Left lung (tissue), 10 donors: ENCODE results near the gene GIMAP4. TPM values are rescaled to one million over a fixed set of nuclear protein-coding genes. Genes with fewer than 3 reads are reported as not detected.
"Not testable (repeated sequence)": the region's sequence is repeated elsewhere in the genome, so short reads cannot be mapped to it uniquely, and the experiment has no call there.

Source experiments
- ATAC-seq: fragments of 200-7000 bp; cut with Tn5 transposase; one replicate; pipeline ENCODE4 v1.9.1; 2020; ENCODE audit warnings: moderate library complexity
- DNase-seq, 4 donors: peaks; one replicate each; pipeline ENCODE4 v3.0.0-alpha.2; 2013 to 2020
- H3K27ac ChIP-seq, 2 donors: fragments of 200-600 bp; sonication (generic) in 1 of 2; one replicate each; pipeline versions ENCODE4 v1.5.0 to v1.8.0; 2020 to 2021
- H3K27me3 ChIP-seq, 2 donors: fragments of 200-600 bp; sonication (generic) in 1 of 2; one replicate each; pipeline versions ENCODE4 v1.5.0 to v1.8.0; 2020 to 2021
- H3K36me3 ChIP-seq, 2 donors: fragments of 200-600 bp; sonication (generic) in 1 of 2; one replicate each; pipeline versions ENCODE4 v1.5.0 to v1.8.0; 2020 to 2021
- H3K4me1 ChIP-seq, 2 donors: fragments of 200-600 bp; one replicate each; pipeline ENCODE4 v1.8.0; 2021
- H3K4me3 ChIP-seq, 2 donors: fragments of 200-600 bp; sonication (generic) in 1 of 2; one replicate each; pipeline versions ENCODE4 v1.5.0 to v1.8.0; 2020 to 2021; ENCODE audit warnings: mild to moderate bottlenecking in 1 of 2
- H3K9me3 ChIP-seq, 2 donors: fragments of 200-600 bp; sonication (generic) in 1 of 2; one replicate each; pipeline versions ENCODE4 v1.5.0 to v1.8.0; 2020 to 2021
- intact Hi-C, 2 donors: fragments of 100-400 bp; cut with DNase I; formaldehyde crosslinking; loops; one replicate each; pipeline versions ENCODE4 v1.11.2 to v1.14.2; 2022
- polyA plus RNA-seq, 6 donors: library from polyadenylated mRNA; unstranded; fragments of 120-200 nt; gene quantifications; one replicate each; pipeline ENCODE4 v1.2.1, GENCODE V29; 2013; ENCODE audit not compliant: insufficient read length in 6 of 6
- total RNA-seq, 2 donors: library from RNA; stranded (reverse); fragmentation: NEBNext Ultra II Directional; extraction: Animal tissue kit (Norgen Biotek cat#: 25700); gene quantifications; one replicate each; pipeline ENCODE4 v1.2.1, GENCODE V29; 2021
- TF ChIP-seq, protein P1 (sequence below), 2 donors: fragments of 200-600 bp; sonication (generic) in 1 of 2; IDR thresholded peaks; one replicate each; pipeline versions ENCODE4 v1.5.0 to v1.8.0; 2021; ENCODE audit warnings: antibody characterized with exemption in 2 of 2
- donor health status: DM: no; HTN: yes; CAD: no.
- donor health status: DM: no; HTN: no; CAD: no.

Gene GIMAP4
- total and polyA plus RNA-seq, 8 donors: 31.3 to 108 (median 73.1) TPM

DNA sequence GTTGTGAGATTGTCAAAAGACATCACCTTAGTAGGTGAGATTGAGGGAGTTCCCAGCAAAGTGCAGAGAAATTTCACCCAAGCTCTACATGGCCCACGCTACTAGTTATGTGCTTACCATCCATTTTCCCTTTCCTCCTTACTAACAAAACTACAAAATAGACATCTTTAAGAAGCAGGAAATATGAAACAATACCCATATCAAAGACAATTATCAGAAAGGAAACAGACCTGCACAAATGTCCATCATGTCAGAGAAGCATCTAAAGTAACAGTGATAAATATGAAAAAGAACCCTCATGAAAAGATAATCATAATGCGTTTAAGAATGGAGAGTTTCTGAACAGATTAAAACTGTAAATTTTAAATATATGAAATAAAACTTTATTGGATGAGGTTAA is 28.2 kb downstream of the GIMAP4 start:
- ATAC-seq: no peak
- no peaks in the 10 kb centered on the region for H3K36me3 ChIP-seq
- no peaks in the 10 kb centered on the region for H3K4me1 ChIP-seq
- peaks cover 0 to 29% of the 10 kb centered on the region in 2 donors for H3K9me3 ChIP-seq
- TF ChIP-seq, protein P1, sequence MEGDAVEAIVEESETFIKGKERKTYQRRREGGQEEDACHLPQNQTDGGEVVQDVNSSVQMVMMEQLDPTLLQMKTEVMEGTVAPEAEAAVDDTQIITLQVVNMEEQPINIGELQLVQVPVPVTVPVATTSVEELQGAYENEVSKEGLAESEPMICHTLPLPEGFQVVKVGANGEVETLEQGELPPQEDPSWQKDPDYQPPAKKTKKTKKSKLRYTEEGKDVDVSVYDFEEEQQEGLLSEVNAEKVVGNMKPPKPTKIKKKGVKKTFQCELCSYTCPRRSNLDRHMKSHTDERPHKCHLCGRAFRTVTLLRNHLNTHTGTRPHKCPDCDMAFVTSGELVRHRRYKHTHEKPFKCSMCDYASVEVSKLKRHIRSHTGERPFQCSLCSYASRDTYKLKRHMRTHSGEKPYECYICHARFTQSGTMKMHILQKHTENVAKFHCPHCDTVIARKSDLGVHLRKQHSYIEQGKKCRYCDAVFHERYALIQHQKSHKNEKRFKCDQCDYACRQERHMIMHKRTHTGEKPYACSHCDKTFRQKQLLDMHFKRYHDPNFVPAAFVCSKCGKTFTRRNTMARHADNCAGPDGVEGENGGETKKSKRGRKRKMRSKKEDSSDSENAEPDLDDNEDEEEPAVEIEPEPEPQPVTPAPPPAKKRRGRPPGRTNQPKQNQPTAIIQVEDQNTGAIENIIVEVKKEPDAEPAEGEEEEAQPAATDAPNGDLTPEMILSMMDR (IDR thresholded peaks at IDR 0.05): no peak
- intact Hi-C loops: no loop called here
- H3K27ac ChIP-seq: no peak overlapping the region
- DNase-seq: no peak
- H3K27me3 ChIP-seq: no peaks in the 10 kb centered on the region
- no peak overlapping the region for H3K4me3 ChIP-seq

DNA sequence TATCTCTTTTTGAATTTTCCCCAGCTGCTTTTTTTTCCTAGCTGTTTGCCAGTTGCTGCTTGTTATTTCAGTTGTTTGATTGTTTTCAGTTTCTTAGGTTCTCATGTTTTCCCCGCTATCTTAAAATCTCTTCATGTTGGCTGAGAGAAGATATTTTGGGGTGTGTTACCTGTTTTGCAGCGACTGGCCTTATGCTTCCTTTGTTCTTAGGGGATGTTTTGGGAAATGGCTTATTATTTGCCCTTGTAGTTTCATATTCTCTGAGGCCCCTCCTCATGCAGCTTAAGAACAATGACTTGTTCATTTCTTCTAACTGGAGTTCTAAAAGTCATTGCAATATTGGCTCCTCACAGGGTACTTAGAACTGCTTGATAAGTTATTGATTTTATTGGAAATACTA is 36.4 kb downstream of the GIMAP4 start:
- H3K4me3 ChIP-seq, DNase-seq, H3K36me3 ChIP-seq, intact Hi-C loops, H3K27me3 ChIP-seq, H3K27ac ChIP-seq, H3K4me1 ChIP-seq, ATAC-seq: not testable (repeated sequence)
- peaks cover 0 to 16% of the 10 kb centered on the region in 2 donors for H3K9me3 ChIP-seq

DNA sequence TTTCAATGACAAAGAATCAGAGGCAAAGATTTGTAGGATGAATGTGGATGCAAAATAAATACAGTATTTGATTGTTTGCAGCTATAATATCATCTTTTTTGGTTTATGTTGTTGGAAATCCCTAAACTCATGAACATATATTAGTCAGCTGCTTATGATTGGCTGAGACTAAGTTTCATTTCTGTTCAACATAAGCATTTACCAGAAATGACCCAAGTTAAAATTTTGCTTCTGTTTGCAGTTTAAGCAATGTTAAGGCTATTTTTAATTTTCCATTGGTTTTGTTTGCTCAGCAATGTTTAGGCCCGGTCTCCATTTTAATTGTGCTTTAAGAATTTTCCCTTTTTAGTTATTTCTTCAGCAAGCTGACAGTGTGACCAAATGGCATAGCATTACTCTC is 43.0 kb downstream of the GIMAP4 start:
- Histone ChIP-seq H3K36me3 (no peaks in the 10 kb centered on the region), H3K27ac (peak overlapping the region in 1 of 2 donors; percentile 23), H3K27me3 (no peaks in the 10 kb centered on the region), H3K9me3 (no peaks in the 10 kb centered on the region), H3K4me1 (no peaks in the 10 kb centered on the region), H3K4me3 (no peak overlapping the region)
- no peak for ATAC-seq
- TF ChIP-seq, protein P1 (IDR thresholded peaks at IDR 0.05): no peak
- intact Hi-C loops: no loop called here
- no peak for DNase-seq

DNA sequence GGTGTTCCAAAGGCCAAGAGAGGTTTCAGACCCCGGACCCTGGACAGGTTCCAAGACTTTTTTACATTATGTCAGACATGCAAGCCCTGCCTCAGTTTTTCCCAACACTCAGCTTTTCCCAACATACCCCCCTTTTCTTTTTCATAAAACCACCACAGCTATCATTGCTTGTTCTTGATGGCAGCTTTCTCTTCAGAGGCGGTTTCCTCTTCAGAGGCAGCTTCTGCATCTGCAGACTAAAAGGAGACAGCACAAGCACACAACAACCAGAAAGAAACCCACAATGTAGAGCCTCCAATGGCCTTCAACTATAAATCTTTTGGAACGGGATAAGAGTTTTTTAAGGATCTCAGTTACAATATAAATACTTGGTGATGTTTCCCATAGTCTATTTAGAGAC is 45.7 kb downstream of the GIMAP4 start:
- no peak overlapping the region for H3K27ac ChIP-seq
- H3K4me3 ChIP-seq: no peak overlapping the region
- ATAC-seq (no peak), DNase-seq (no peak)
- TF ChIP-seq, protein P1 (IDR thresholded peaks at IDR 0.05): no peak
- intact Hi-C loops: no loop called here
- H3K4me1 ChIP-seq: no peaks in the 10 kb centered on the region
- H3K36me3 ChIP-seq: no peaks in the 10 kb centered on the region
- H3K27me3 ChIP-seq: no peaks in the 10 kb centered on the region
- H3K9me3 ChIP-seq: no peaks in the 10 kb centered on the region

DNA sequence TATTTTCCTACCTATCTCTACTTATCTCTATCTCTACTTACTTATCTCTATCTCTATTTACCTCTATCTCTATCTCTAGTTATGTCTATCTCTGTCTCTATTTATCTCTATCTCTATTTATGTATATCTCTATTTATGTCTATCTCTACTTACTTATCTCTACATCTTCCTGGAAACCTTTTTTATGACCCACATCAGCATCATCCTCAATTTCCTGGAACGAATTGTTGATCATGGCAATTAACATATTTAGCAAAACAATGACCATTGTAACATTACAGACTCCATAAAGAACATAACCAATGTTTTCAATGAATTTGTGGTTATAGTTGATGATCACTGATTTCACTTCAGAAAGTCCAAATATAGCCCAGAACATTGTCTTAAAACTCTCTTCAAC is 46.7 kb downstream of the GIMAP4 start:
- ATAC-seq (no peak), DNase-seq (no peak)
- Histone ChIP-seq H3K27ac (no peak overlapping the region), H3K9me3 (no peaks in the 10 kb centered on the region), H3K36me3 (no peaks in the 10 kb centered on the region), H3K4me3 (no peak overlapping the region), H3K27me3 (no peaks in the 10 kb centered on the region), H3K4me1 (no peaks in the 10 kb centered on the region)
- intact Hi-C loops: no loop called here
- TF ChIP-seq, protein P1 (IDR thresholded peaks at IDR 0.05): no peak

DNA sequence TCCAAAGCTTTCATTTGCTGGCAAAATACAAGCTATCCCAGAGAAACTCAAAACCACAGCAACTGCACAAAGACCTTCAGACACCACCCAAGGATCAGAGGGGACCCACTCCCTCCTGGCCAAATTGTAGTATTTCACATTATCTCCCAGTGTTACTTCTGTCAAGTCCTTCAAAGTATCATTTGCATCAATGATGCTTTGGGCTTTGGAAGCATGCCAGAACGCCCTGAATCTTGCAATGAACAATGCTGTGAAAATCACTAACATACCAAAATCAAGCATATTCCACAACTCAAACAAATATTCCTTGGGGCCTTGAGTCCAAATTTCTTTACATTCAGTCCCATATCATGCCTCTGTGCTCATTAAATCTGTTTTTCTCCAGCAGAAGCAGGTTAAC is 47.2 kb downstream of the GIMAP4 start:
- H3K27ac ChIP-seq, H3K9me3 ChIP-seq, H3K4me1 ChIP-seq, H3K36me3 ChIP-seq, H3K4me3 ChIP-seq, DNase-seq, ATAC-seq, H3K27me3 ChIP-seq, intact Hi-C loops: not testable (repeated sequence)

DNA sequence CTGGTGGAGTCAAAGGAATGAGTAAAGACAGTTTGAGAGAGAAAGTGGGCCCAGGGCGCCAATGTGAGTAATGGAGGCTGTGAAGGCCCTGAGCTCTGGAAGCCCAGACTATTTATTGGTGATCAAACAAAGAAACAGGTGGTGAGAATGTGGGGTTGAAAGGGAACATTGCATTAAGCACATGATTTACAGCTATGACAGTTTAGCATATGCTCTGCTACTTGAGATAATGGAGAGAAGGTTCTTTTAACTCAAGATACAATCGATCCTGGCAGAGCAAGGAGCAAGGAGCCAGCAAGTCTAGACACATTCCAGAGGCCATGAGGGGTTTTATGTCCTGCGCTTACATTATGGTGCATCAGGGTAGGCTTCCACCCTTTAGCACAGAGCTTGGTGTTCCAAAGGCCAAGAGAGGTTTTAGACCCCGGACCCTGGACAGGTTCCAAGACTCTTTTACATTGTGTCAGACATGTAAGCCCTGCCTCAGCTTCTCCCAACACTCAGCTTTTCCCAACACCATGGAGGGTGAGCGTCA is 48.1 kb downstream of the GIMAP4 start:
- DNase-seq, H3K9me3 ChIP-seq, H3K27ac ChIP-seq, H3K4me3 ChIP-seq, H3K27me3 ChIP-seq, ATAC-seq, intact Hi-C loops, H3K4me1 ChIP-seq, H3K36me3 ChIP-seq: not testable (repeated sequence)
